Stimulated activated CD4-positive, alpha-beta T cell treated with anti-CD3 and anti-CD28 coated beads, Interleukin-12 subunit alpha, Interleukin-12 subunit beta, amount 100 ng/mL, for 24 hours (primary cell): ENCODE results near the gene ST3GAL4.

ENCODE experiments used
- DNase-seq, 2 experiments: peaks; one replicate each; pipeline ENCODE4 v3.0.0-alpha.2; 2020; ENCODE audit warnings: low read depth in 2 of 2

ST3GAL4 gene

GRCh38 chr11:126405906-126406305 is 50.4 kb downstream of the ST3GAL4 start:
- DNase-seq, result no peak

- DNase-seq, result no peak
Measured at GRCh38 chr11:126406368-126406767, 50.9 kb downstream of the ST3GAL4 start.

GRCh38 chr11:126407101-126407521 is 51.6 kb downstream of the ST3GAL4 start:
- no peak for DNase-seq

- DNase-seq, result no peak
Measured at GRCh38 chr11:126407682-126408288, 52.3 kb downstream of the ST3GAL4 start.

GRCh38 chr11:126408496-126408895 is 53.0 kb downstream of the ST3GAL4 start:
- no peak for DNase-seq

- DNase-seq, result no peak
Measured at GRCh38 chr11:126408901-126409619, 53.6 kb downstream of the ST3GAL4 start.

- no peak for DNase-seq
Measured at GRCh38 chr11:126409620-126409985, 54.1 kb downstream of the ST3GAL4 start.

GRCh38 chr11:126410649-126411048 is 55.2 kb downstream of the ST3GAL4 start:
- no peak for DNase-seq

- no peak for DNase-seq
Measured at GRCh38 chr11:126411971-126412381, 56.5 kb downstream of the ST3GAL4 start.

GRCh38 chr11:126413426-126413825 is 57.9 kb downstream of the ST3GAL4 start:
- no peak for DNase-seq

- DNase-seq, result no peak
Measured at GRCh38 chr11:126413843-126414405, 58.4 kb downstream of the ST3GAL4 start.

GRCh38 chr11:126414615-126415014 is 59.1 kb downstream of the ST3GAL4 start:
- no peak for DNase-seq

- no peak for DNase-seq
Measured at GRCh38 chr11:126415128-126415527, 59.6 kb downstream of the ST3GAL4 start.

GRCh38 chr11:126415669-126416420 is 60.4 kb downstream of the ST3GAL4 start:
- no peak for DNase-seq

- peak; percentile 57 to 70 for DNase-seq
Measured at GRCh38 chr11:126416542-126417090, 61.1 kb downstream of the ST3GAL4 start.

GRCh38 chr11:126417091-126417862 is 61.8 kb downstream of the ST3GAL4 start:
- no peak for DNase-seq

- DNase-seq, result no peak
Measured at GRCh38 chr11:126418887-126419286, 63.4 kb downstream of the ST3GAL4 start.

GRCh38 chr11:126419801-126420697 is 64.6 kb downstream of the ST3GAL4 start:
- no peak for DNase-seq

GRCh38 chr11:126420698-126421256 is 65.3 kb downstream of the ST3GAL4 start:
- no peak for DNase-seq

- no peak for DNase-seq
Measured at GRCh38 chr11:126421271-126421671, 65.8 kb downstream of the ST3GAL4 start.
